GM23338 (cell line): ENCODE measurements around the gene KCTD1. TPM values are rescaled to one million over a fixed set of nuclear protein-coding genes. Genes with fewer than 3 reads are reported as not detected.
A peak's percentile ranks its signal among the peaks of the same experiment; 100 is the strongest.

Source experiments
- ATAC-seq: fragments of 200-7000 bp; cut with Tn5 transposase; 3 replicates; pipeline ENCODE4 v1.9.1; 2020
- DNase-seq: peaks from one replicate; pipeline ENCODE4 v3.0.0-alpha.2; 2015; ENCODE audit warnings: low spot score
- H2AFZ ChIP-seq: fragments of 200-600 bp; sonication (generic); 2 replicates; pipeline ENCODE4 v1.8.0; 2016; ENCODE audit warnings: antibody characterized with exemption, mild to moderate bottlenecking, moderate library complexity
- H3F3A ChIP-seq: fragments of 200-600 bp; sonication (generic); replicated peaks from 2 replicates; pipeline ENCODE4 v1.8.0; 2017; ENCODE audit warnings: antibody characterized with exemption, mixed run types, low read depth
- H3K27ac ChIP-seq: fragments of 200-600 bp; sonication (generic); 2 replicates; pipeline ENCODE4 v1.6.1; 2016; ENCODE audit warnings: low read depth
- H3K27me3 ChIP-seq: fragments of 200-600 bp; sonication (generic); 2 replicates; pipeline ENCODE4 v1.8.0; 2016; ENCODE audit warnings: mild to moderate bottlenecking, mixed run types, moderate library complexity; ENCODE audit not compliant: insufficient read depth
- H3K36me3 ChIP-seq: fragments of 200-600 bp; sonication (generic); 2 replicates; pipeline ENCODE4 v1.8.0; 2016; ENCODE audit warnings: mild to moderate bottlenecking; ENCODE audit not compliant: insufficient read depth
- H3K4me1 ChIP-seq: fragments of 200-600 bp; sonication (generic); 2 replicates; pipeline ENCODE4 v1.8.0; 2016; ENCODE audit warnings: mild to moderate bottlenecking, moderate library complexity; ENCODE audit not compliant: insufficient read depth
- H3K4me2 ChIP-seq: fragments of 200-600 bp; sonication (generic); 2 replicates; pipeline ENCODE4 v1.7.1; 2017; ENCODE audit warnings: mixed run types
- H3K4me3 ChIP-seq: fragments of 200-600 bp; sonication (generic); 2 replicates; pipeline ENCODE4 v1.6.1; 2016; ENCODE audit warnings: mixed run types
- H3K79me2 ChIP-seq: fragments of 200-600 bp; sonication (generic); replicated peaks from 2 replicates; pipeline ENCODE4 v1.8.0; 2017; ENCODE audit warnings: mild to moderate bottlenecking; ENCODE audit not compliant: insufficient read depth
- H3K9me2 ChIP-seq: fragments of 200-600 bp; sonication (generic); 2 replicates; pipeline ENCODE4 v1.8.0; 2017; ENCODE audit not compliant: insufficient read depth
- H4K20me1 ChIP-seq: fragments of 200-600 bp; sonication (generic); replicated peaks from 2 replicates; pipeline ENCODE4 v1.8.0; 2017; ENCODE audit warnings: mild to moderate bottlenecking; ENCODE audit not compliant: insufficient read depth
- H3K27ac Mint-ChIP-seq: 2 replicates; pipeline ENCODE4 v1.8.0; 2020; ENCODE audit warnings: inconsistent platforms, mild to moderate bottlenecking, moderate library complexity, mixed read lengths
- H3K27me3 Mint-ChIP-seq: 3 replicates; pipeline ENCODE4 v1.8.0; 2022; ENCODE audit warnings: low read depth, mild to moderate bottlenecking, moderate library complexity, mixed read lengths, inconsistent platforms; ENCODE audit not compliant: insufficient read depth, poor library complexity
- H3K36me3 Mint-ChIP-seq: 3 replicates; pipeline ENCODE4 v1.8.0; 2021; ENCODE audit warnings: low read depth, mild to moderate bottlenecking, inconsistent platforms, moderate library complexity, mixed read lengths
- H3K4me1 Mint-ChIP-seq: 3 replicates; pipeline ENCODE4 v1.8.0; 2020; ENCODE audit warnings: mild to moderate bottlenecking, inconsistent platforms, mixed read lengths
- H3K4me3 Mint-ChIP-seq: 3 replicates; pipeline ENCODE4 v1.8.0; 2021; ENCODE audit warnings: moderate library complexity, mild to moderate bottlenecking, inconsistent platforms, mixed read lengths
- H3K9me3 Mint-ChIP-seq: 3 replicates; pipeline ENCODE4 v1.8.0; 2020; ENCODE audit warnings: moderate library complexity, mild to moderate bottlenecking, inconsistent platforms, mixed read lengths
- CREB1 ChIP-seq: fragments of 250-450 bp; sonication (Bioruptor Pico); IDR thresholded peaks from 2 replicates; pipeline ENCODE4 v1.5.0; 2020; ENCODE audit warnings: low read depth, mild to moderate bottlenecking, moderate library complexity
- CTCF ChIP-seq, 2 experiments: fragments of 200-600 bp in 1 of 2; sonication (generic) in 1 of 2; conservative IDR thresholded peaks; 2 replicates each; pipeline versions ENCODE4 v1.5.1 to v1.6.1; 2016 to 2017; ENCODE audit warnings: antibody characterized with exemption in 2 of 2, low read depth in 2 of 2, mild to moderate bottlenecking in 2 of 2, moderate library complexity in 1 of 2
- EZH2 ChIP-seq: fragments of 200-600 bp; sonication (generic); IDR thresholded peaks from one replicate; pipeline ENCODE4 v1.8.0; 2017; ENCODE audit warnings: antibody characterized with exemption, mild to moderate bottlenecking, low read depth; ENCODE audit not compliant: unreplicated experiment
- JUNB ChIP-seq: IDR thresholded peaks from one replicate; pipeline ENCODE4 v1.6.1; 2016; ENCODE audit warnings: antibody characterized with exemption; ENCODE audit not compliant: unreplicated experiment
- POLR2AphosphoS5 ChIP-seq: IDR thresholded peaks from 2 replicates; pipeline ENCODE4 v1.6.1; 2016; ENCODE audit warnings: antibody characterized with exemption, low read depth
- STAT1 ChIP-seq: IDR thresholded peaks from one replicate; pipeline ENCODE4 v1.6.1; 2016; ENCODE audit warnings: antibody characterized with exemption; ENCODE audit not compliant: unreplicated experiment
- ZNF114 ChIP-seq: fragments of 250-450 bp; sonication (Bioruptor Pico); IDR thresholded peaks from 2 replicates; pipeline ENCODE4 v1.5.0; 2020; ENCODE audit warnings: mild to moderate bottlenecking, moderate library complexity
- ZNF331 ChIP-seq: fragments of 250-450 bp; sonication (Bioruptor Pico); IDR thresholded peaks from 2 replicates; pipeline ENCODE4 v1.5.0; 2020; ENCODE audit warnings: low read depth, mild to moderate bottlenecking, moderate library complexity
- polyA plus RNA-seq: library from polyadenylated mRNA; unstranded; fragments of >200 nt; fragmentation: Nextera tagmentation; extraction: Ambion mirVana; gene quantifications from 2 replicates; pipeline ENCODE4 v1.2.1, GENCODE V29; 2016
- total RNA-seq: library from RNA; depleted of rRNA; stranded (reverse); fragments of >200 nt; shearing (Covaris generic); gene quantifications from 2 replicates; pipeline ENCODE4 v1.2.3, GENCODE V29; 2014
- TF ChIP-seq, protein P1 (sequence below): IDR thresholded peaks from 2 replicates; pipeline ENCODE4 v1.6.1; 2016; ENCODE audit warnings: antibody characterized with exemption
- TF ChIP-seq, protein P2 (sequence below): IDR thresholded peaks from one replicate; pipeline ENCODE4 v1.6.1; 2018; ENCODE audit warnings: antibody characterized with exemption; ENCODE audit not compliant: unreplicated experiment

The KCTD1 gene
- total and polyA plus RNA-seq, 2 experiments from 2014 or later: 7.1 to 20.5 TPM

DNA sequence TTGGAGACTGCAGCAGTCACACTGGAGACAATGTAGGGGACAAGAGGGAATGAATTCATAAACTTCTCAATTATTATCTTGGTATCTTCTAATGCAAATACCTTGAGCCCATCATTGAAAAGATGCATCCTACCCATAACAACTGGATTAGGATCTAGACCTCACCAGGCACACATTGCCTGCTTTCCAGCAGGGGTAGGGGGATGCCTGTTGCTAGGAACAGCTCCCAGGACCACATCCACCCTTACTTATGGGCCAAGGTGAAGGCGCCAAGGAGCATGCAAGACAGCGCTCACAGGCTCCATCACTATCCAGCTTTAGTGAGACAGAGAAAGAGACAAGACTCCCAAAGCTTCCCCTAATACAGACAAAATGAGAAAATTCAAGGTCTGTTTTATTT lies 24.4 kb downstream of the KCTD1 start:
- ATAC-seq: no peak
- DNase-seq: no peak
- Histone ChIP-seq H3F3A (no peaks in the 10 kb centered on the region; the same call in 1 of the 2 replicates), H3K27ac (no peak overlapping the region), H3K27me3 (no peaks in the 10 kb centered on the region), H3K9me2 (no peaks in the 10 kb centered on the region), H2AFZ (no peak overlapping the region), H3K4me1 (peaks cover 41% of the 10 kb centered on the region), H4K20me1 (no peaks in the 10 kb centered on the region), H3K4me3 (no peak overlapping the region), H3K36me3 (no peaks in the 10 kb centered on the region), H3K79me2 (no peaks in the 10 kb centered on the region), H3K4me2 (no peak overlapping the region)
- no peaks in the 10 kb centered on the region; the same call in 1 of the 3 replicates for H3K36me3 Mint-ChIP-seq
- H3K4me1 Mint-ChIP-seq: peaks cover 55% of the 10 kb centered on the region
- no peaks in the 10 kb centered on the region for H3K9me3 Mint-ChIP-seq
- H3K27me3 Mint-ChIP-seq: peaks cover 3% of the 10 kb centered on the region
- no peak for TF ChIP-seq EZH2
- TF ChIP-seq, protein P1, sequence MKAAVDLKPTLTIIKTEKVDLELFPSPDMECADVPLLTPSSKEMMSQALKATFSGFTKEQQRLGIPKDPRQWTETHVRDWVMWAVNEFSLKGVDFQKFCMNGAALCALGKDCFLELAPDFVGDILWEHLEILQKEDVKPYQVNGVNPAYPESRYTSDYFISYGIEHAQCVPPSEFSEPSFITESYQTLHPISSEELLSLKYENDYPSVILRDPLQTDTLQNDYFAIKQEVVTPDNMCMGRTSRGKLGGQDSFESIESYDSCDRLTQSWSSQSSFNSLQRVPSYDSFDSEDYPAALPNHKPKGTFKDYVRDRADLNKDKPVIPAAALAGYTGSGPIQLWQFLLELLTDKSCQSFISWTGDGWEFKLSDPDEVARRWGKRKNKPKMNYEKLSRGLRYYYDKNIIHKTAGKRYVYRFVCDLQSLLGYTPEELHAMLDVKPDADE: no peak
- TF ChIP-seq ZNF114: no peak
- no peak for TF ChIP-seq CREB1 (CRISPR knock-in tag)
- H3K27ac Mint-ChIP-seq: no peak overlapping the region
- H3K4me3 Mint-ChIP-seq: no peak overlapping the region

DNA sequence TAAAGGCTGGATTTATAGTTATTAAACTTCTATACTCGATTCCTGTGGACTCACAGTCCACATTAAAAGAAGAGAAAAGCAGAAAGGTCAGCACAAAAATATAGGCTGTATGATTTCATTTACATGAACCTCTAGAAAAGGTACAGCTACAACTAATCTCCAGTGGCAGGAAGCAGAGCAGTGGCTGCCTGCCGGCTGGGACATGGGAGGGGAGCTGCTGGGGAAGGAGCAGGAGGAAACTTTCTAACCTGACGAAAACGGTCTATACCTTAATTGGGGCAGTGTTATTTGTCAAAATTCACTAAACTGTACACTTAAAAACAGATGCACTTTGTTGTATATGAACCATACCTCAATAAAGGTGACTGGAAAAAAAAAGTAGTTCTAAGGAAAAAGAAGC lies 26.7 kb downstream of the KCTD1 start:
- no peaks in the 10 kb centered on the region for H3K27me3 ChIP-seq
- H3K27ac Mint-ChIP-seq: 0 out of 2 replicates have a peak overlapping the region, but pooled peaks have one; percentile 13

GRCh38 chr18:26520974-26521373 lies 27.4 kb downstream of the KCTD1 start:
- Histone ChIP-seq H3K4me2 (no peak overlapping the region), H3F3A (no peaks in the 10 kb centered on the region), H4K20me1 (no peaks in the 10 kb centered on the region), H2AFZ (no peak overlapping the region), H3K9me2 (no peaks in the 10 kb centered on the region), H3K4me3 (no peak overlapping the region), H3K27me3 (no peaks in the 10 kb centered on the region), H3K4me1 (peaks cover 35% of the 10 kb centered on the region), H3K27ac (no peak overlapping the region), H3K36me3 (no peaks in the 10 kb centered on the region), H3K79me2 (no peaks in the 10 kb centered on the region)
- no peaks in the 10 kb centered on the region for H3K27me3 Mint-ChIP-seq
- no peak overlapping the region for H3K27ac Mint-ChIP-seq
- peaks cover 48% of the 10 kb centered on the region for H3K4me1 Mint-ChIP-seq
- ATAC-seq (no peak), DNase-seq (no peak)
- no peaks in the 10 kb centered on the region for H3K36me3 Mint-ChIP-seq
- H3K9me3 Mint-ChIP-seq: no peaks in the 10 kb centered on the region; the same call in 2 of the 3 replicates
- H3K4me3 Mint-ChIP-seq: no peak overlapping the region
- TF ChIP-seq POLR2AphosphoS5 (no peak), EZH2 (no peak), STAT1 (no peak), CTCF (conservative IDR thresholded peaks at IDR 0.05; ENCODE audit: low read depth in 2 of 2) (no peak), JUNB (no peak)
- TF ChIP-seq, protein P1: no peak
- TF ChIP-seq, protein P2, sequence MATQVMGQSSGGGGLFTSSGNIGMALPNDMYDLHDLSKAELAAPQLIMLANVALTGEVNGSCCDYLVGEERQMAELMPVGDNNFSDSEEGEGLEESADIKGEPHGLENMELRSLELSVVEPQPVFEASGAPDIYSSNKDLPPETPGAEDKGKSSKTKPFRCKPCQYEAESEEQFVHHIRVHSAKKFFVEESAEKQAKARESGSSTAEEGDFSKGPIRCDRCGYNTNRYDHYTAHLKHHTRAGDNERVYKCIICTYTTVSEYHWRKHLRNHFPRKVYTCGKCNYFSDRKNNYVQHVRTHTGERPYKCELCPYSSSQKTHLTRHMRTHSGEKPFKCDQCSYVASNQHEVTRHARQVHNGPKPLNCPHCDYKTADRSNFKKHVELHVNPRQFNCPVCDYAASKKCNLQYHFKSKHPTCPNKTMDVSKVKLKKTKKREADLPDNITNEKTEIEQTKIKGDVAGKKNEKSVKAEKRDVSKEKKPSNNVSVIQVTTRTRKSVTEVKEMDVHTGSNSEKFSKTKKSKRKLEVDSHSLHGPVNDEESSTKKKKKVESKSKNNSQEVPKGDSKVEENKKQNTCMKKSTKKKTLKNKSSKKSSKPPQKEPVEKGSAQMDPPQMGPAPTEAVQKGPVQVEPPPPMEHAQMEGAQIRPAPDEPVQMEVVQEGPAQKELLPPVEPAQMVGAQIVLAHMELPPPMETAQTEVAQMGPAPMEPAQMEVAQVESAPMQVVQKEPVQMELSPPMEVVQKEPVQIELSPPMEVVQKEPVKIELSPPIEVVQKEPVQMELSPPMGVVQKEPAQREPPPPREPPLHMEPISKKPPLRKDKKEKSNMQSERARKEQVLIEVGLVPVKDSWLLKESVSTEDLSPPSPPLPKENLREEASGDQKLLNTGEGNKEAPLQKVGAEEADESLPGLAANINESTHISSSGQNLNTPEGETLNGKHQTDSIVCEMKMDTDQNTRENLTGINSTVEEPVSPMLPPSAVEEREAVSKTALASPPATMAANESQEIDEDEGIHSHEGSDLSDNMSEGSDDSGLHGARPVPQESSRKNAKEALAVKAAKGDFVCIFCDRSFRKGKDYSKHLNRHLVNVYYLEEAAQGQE: no peak

More for the DNA sequence above, 26.7 kb downstream of the KCTD1 start:
- Mint-ChIP-seq H3K36me3 (no peaks in the 10 kb centered on the region), H3K4me1 (peaks cover 47% of the 10 kb centered on the region), H3K9me3 (no peaks in the 10 kb centered on the region; the same call in 2 of the 3 replicates), H3K4me3 (no peak overlapping the region), H3K27me3 (no peaks in the 10 kb centered on the region)
- no peaks in the 10 kb centered on the region for H3K36me3 ChIP-seq
- no peak for DNase-seq
- no peaks in the 10 kb centered on the region for H3K79me2 ChIP-seq
- H3K9me2 ChIP-seq: no peaks in the 10 kb centered on the region
- H3K4me1 ChIP-seq: peaks cover 35% of the 10 kb centered on the region
- no peak overlapping the region for H3K4me3 ChIP-seq
- TF ChIP-seq POLR2AphosphoS5 (no peak), ZNF331 (CRISPR knock-in tag) (no peak), STAT1 (no peak), JUNB (no peak)
- no peaks in the 10 kb centered on the region; the same call in 1 of the 2 replicates for H3F3A ChIP-seq
- no peak overlapping the region for H3K4me2 ChIP-seq
- no peak overlapping the region for H3K27ac ChIP-seq
- no peak overlapping the region for H2AFZ ChIP-seq
- ATAC-seq: no peak
- no peaks in the 10 kb centered on the region for H4K20me1 ChIP-seq
